Activated CD8-positive, alpha-beta T cell treated with anti-CD3 and anti-CD28 coated beads for 36 hours (primary cell): ENCODE results near the gene PARD3. TPM values are rescaled to one million over a fixed set of nuclear protein-coding genes. Genes with fewer than 3 reads are reported as not detected.

Source experiments
- ATAC-seq: fragments of 200-7000 bp; cut with Tn5 transposase; one replicate; pipeline ENCODE4 v1.10.0; 2021; ENCODE audit warnings: mild to moderate bottlenecking, moderate library complexity
- CTCF ChIA-PET: fragments of 350-600 bp; sonication (Branson Sonifier 250); formaldehyde crosslinking; loops from one replicate; lab custom pipeline; 2021; ENCODE audit warnings: antibody characterized with exemption; lab: Charles Lee
- POLR2A ChIA-PET: fragments of 350-600 bp; sonication (Branson Sonifier 250); formaldehyde crosslinking; loops from one replicate; lab custom pipeline; 2021; ENCODE audit warnings: antibody characterized with exemption; lab: Charles Lee
- DNase-seq: peaks from one replicate; pipeline ENCODE4 v3.0.0-alpha.2; 2020
- H3K27ac Mint-ChIP-seq: one replicate; pipeline ENCODE4 v1.8.0; 2021; ENCODE audit warnings: mild to moderate bottlenecking, mixed read lengths
- H3K27me3 Mint-ChIP-seq: one replicate; pipeline ENCODE4 v1.8.0; 2021; ENCODE audit warnings: mixed read lengths
- H3K36me3 Mint-ChIP-seq: one replicate; pipeline ENCODE4 v1.8.0; 2021; ENCODE audit warnings: low read depth, mixed read lengths
- H3K4me1 Mint-ChIP-seq: one replicate; pipeline ENCODE4 v1.8.0; 2021; ENCODE audit warnings: low read depth, mixed read lengths
- H3K4me3 Mint-ChIP-seq: one replicate; pipeline ENCODE4 v1.8.0; 2021; ENCODE audit warnings: mild to moderate bottlenecking, moderate library complexity, mixed read lengths
- H3K9me3 Mint-ChIP-seq: one replicate; pipeline ENCODE4 v1.8.0; 2021; ENCODE audit warnings: mixed read lengths
- intact Hi-C: fragments of 100-400 bp; cut with micrococcal nuclease; formaldehyde crosslinking; loops from one replicate; pipeline ENCODE4 v1.10.0; 2022
- total RNA-seq, 2 experiments: library from RNA; stranded (reverse); gene quantifications; one replicate each; pipeline ENCODE4 v1.2.3, GENCODE V29; 2021
- TF ChIP-seq, protein P1 (sequence below): fragments of 200-600 bp; IDR thresholded peaks from one replicate; pipeline ENCODE4 v1.8.0; 2022; ENCODE audit warnings: antibody characterized with exemption, mild to moderate bottlenecking

PARD3 gene
- total RNA-seq, 2 experiments from 2014 or later, result 1.6 to 2.0 TPM

DNA sequence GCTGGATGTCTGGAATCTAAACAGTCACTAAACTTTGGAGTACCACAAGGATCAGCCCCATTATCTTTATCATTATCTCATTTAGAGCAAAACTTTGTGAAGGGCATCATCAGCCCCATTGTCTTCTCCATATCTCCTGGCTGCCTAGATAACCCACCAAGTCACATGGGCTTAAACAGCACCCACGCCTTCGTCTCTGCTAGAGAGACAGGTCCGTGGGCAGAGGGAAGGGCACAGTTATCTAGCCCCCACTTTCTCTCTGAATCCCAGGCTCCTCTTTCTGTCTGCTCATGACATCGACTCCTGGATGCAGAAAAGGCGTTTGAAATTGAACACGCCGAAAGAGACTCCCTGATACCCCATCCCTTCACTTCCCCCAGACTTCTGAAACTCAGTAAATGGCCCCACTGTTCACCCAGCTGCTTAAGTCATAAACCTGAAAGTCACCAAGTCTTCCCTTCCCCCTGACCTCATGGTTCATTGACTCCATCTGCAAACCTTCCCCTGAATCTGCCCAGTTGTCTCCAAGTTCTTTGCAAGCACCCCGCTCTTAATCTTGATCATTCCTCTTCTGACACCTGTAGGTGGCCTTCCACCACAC, 20.9 kb upstream of the PARD3 start:
- POLR2A ChIA-PET, result no interaction called here
- ATAC-seq (no peak), DNase-seq (no peak)
- H3K36me3 Mint-ChIP-seq, result no peaks in the 10 kb centered on the region
- no peaks in the 10 kb centered on the region for H3K4me1 Mint-ChIP-seq
- TF ChIP-seq, protein P1, sequence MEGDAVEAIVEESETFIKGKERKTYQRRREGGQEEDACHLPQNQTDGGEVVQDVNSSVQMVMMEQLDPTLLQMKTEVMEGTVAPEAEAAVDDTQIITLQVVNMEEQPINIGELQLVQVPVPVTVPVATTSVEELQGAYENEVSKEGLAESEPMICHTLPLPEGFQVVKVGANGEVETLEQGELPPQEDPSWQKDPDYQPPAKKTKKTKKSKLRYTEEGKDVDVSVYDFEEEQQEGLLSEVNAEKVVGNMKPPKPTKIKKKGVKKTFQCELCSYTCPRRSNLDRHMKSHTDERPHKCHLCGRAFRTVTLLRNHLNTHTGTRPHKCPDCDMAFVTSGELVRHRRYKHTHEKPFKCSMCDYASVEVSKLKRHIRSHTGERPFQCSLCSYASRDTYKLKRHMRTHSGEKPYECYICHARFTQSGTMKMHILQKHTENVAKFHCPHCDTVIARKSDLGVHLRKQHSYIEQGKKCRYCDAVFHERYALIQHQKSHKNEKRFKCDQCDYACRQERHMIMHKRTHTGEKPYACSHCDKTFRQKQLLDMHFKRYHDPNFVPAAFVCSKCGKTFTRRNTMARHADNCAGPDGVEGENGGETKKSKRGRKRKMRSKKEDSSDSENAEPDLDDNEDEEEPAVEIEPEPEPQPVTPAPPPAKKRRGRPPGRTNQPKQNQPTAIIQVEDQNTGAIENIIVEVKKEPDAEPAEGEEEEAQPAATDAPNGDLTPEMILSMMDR, result no peak
- H3K4me3 Mint-ChIP-seq, result no peak overlapping the region
- H3K27me3 Mint-ChIP-seq, result peaks cover 3% of the 10 kb centered on the region
- intact Hi-C loops, result no loop called here
- H3K27ac Mint-ChIP-seq, result no peak overlapping the region
- CTCF ChIA-PET, result no interaction called here
- no peaks in the 10 kb centered on the region for H3K9me3 Mint-ChIP-seq

DNA sequence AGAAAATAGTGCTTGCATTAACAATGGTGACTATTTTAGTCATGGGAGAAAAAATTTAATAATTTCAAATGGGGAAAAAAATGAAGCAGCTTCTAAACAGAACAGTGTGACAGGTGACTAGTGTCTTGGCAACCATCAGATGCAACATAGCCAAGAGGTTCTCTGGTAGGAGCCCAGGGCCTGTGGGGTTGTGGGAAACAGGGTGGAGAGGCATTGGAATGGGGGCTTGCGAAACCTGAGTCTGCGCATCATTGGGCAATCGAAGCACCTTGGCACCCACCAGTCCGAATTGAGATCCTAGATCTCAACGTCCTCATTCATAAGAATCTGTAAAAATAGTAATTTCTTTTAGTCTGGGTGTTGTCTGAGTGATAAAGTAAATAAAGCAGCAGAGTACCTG, 19.2 kb upstream of the PARD3 start:
- Mint-ChIP-seq H3K4me3 (no peak overlapping the region), H3K27me3 (peaks cover 3% of the 10 kb centered on the region), H3K9me3 (no peaks in the 10 kb centered on the region), H3K36me3 (no peaks in the 10 kb centered on the region), H3K27ac (no peak overlapping the region), H3K4me1 (peaks cover 5% of the 10 kb centered on the region)
- no peak for ATAC-seq
- intact Hi-C loops, result no loop called here
- POLR2A ChIA-PET, result no interaction called here
- TF ChIP-seq, protein P1, result no peak
- CTCF ChIA-PET, result no interaction called here
- no peak for DNase-seq

DNA sequence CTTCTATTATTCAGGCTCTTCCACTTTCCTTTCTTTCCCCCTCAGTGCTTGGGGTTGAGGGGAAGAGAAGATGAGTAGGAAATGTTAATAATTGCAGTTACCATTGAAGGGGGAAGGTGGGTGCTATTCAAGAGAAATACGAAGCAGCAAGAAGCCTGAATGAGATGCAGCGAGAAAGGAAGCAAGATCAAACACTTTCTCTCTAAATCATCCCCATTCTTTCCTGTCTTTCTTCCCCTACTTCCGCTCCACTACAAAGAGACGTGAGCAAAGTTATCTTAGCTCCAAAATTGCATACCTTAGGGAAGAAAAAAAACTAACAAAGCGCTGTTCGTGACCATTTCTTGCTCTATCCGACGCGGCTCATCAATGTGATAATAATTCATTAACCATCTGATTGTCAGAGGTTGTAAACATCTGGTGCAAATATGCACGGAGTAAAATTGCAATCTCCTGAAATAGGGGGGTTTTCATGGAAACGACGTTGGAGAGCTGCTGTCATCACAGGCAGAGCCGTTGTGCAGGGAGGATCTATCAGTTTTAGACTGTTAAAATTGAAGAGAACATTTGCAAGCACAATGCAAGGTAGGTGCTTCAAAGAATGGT, 15.2 kb upstream of the PARD3 start:
- no peaks in the 10 kb centered on the region for H3K27me3 Mint-ChIP-seq
- TF ChIP-seq, protein P1, result no peak
- intact Hi-C loops, result no loop called here
- ATAC-seq, result no peak
- H3K4me3 Mint-ChIP-seq, result no peak overlapping the region
- no peaks in the 10 kb centered on the region for H3K36me3 Mint-ChIP-seq
- peaks cover 5% of the 10 kb centered on the region for H3K4me1 Mint-ChIP-seq
- no peak for DNase-seq
- H3K27ac Mint-ChIP-seq, result no peak overlapping the region
- CTCF ChIA-PET, result no interaction called here
- POLR2A ChIA-PET, result no interaction called here
- no peaks in the 10 kb centered on the region for H3K9me3 Mint-ChIP-seq

DNA sequence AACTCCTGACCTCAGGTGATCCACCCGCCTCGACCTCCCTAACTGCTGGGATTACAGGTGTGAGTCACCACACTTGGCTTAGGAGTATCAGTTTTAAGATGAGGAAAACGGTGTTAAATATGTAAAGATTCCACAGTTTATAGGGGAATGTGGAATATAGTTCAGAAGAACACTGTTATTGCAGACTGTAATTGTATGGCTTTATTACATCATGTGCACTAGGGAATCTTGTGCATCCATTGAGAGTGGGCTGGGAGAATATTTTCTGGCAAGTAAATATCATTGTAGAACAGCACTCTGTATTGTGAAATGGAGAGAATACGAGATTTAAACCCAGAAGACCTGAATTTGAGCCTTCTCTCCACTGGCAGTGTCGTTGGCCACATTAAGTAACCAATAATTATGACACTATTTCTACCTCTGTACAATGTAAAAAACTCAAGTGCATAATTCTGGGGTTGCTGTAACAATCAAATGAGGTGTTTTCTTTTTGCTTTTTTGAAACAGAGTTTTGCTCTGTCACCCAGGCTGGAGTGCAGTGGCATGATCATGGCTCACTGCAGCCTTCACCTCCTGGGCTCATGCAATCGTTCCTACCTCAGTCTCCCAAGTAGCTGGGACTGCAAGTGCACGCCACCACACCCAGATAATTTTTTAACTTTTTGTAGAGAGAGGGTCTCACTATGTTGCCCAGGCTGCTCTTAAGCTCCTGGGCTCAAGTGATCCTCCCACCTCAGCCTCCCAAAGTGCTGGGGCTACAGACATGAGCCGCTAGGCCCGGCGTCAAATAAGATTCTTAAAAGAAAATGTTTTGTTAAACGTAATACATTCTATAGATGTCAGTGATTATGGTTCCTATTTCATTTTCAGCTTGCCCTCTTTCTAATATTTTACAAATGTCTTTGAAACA, 12.0 kb upstream of the PARD3 start:
- TF ChIP-seq, protein P1, result no peak
- H3K36me3 Mint-ChIP-seq, result no peaks in the 10 kb centered on the region
- DNase-seq (no peak), ATAC-seq (no peak)
- H3K27ac Mint-ChIP-seq, result no peak overlapping the region
- H3K9me3 Mint-ChIP-seq, result no peaks in the 10 kb centered on the region
- H3K4me1 Mint-ChIP-seq, result peaks cover 5% of the 10 kb centered on the region
- peaks cover 2% of the 10 kb centered on the region for H3K27me3 Mint-ChIP-seq
- POLR2A ChIA-PET, result no interaction called here
- no peak overlapping the region for H3K4me3 Mint-ChIP-seq
- intact Hi-C loops, result no loop called here
- CTCF ChIA-PET, result no interaction called here

DNA sequence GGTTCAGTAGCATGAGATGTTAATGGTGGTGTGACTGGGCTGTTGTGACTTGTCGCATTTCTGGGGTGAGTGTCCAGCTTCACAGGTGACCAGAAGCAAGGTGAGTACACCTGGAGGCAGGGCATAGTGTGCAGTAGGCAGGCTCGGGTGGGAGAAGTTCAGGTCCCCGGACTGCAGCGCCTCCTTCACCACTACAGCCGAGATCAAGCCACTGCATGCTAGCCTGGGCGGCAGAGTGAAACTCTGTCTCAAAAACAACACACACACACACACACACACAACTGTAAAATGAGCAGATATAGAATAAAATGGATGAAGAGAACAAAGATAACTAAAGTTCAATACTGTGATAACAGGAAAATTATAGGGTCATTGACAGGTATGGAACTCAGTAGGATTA, 11.1 kb upstream of the PARD3 start:
- Mint-ChIP-seq H3K4me3 (no peak overlapping the region), H3K36me3 (no peaks in the 10 kb centered on the region), H3K9me3 (no peaks in the 10 kb centered on the region), H3K27ac (no peak overlapping the region), H3K4me1 (peaks cover 5% of the 10 kb centered on the region), H3K27me3 (peaks cover 2% of the 10 kb centered on the region)
- TF ChIP-seq, protein P1, result no peak
- ChIA-PET POLR2A (no interaction called here), CTCF (interaction anchor here (0.6 kb wide), 1 partner anchor 50 kb away, joined by 3 read pairs; no protein-coding TSS in a partner anchor)
- no peak for DNase-seq
- intact Hi-C loops, result no loop called here
- no peak for ATAC-seq
